Upper lobe of left lung (tissue), 4 donors: ENCODE data around the gene TUBB.

Experiments
- POLR2AphosphoS5 ChIP-seq, 2 donors: sonication (generic); formaldehyde crosslinking; IDR thresholded peaks; one replicate each; pipeline ENCODE4 v1.5.1; 2017; ENCODE audit warnings: antibody characterized with exemption in 2 of 2
- TF ChIP-seq, protein P1 (sequence below), 6 experiments: fragments of 450-650 bp in 4 of 6; fragments of 200-600 bp in 2 of 6; sonication (generic) in 2 of 6; IDR thresholded peaks; one replicate each; pipeline ENCODE4 v1.5.1; 2016 to 2019; ENCODE audit warnings: antibody characterized with exemption in 6 of 6

DNA sequence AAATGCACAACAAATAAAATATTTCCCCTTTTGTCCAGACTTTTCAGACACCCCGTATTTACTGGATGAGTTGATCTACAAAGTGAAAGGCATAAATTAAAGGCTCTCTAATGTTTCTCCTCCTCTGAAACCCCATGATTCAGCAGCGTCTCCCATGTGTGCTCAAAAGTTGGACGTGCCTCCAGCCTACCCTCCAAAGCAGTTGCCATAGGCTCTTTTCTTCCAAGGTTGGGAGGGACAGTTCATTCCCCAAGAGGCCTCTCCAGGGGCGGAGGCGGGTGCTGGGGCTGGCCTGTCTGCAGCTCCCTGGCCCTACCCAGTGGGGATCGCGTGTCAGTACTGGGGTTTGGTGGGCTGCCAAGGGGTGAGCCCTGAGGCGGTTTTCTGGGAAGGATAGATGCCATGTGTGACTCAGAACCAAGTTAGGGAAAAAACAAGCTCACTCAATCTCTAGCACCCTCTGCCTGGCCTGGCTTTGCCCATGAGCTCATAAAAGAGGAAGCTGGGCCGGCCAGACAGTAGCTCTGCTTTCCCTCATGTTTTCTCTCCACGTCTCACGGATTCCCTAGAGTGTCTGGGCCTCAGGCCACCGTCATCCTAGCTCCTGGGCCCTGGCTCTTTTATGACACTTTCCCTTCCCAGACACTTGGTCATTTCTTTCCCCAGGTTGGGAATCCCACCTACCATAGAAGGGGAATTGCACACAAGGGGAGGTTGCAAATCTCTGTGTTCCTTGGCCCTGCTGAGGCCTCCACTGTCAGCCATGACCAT lies 32.2 kb downstream of the TUBB start:
- TF ChIP-seq POLR2AphosphoS5 (IDR thresholded peaks at IDR 0.05): peak; percentile 71 to 74
- TF ChIP-seq, protein P1, sequence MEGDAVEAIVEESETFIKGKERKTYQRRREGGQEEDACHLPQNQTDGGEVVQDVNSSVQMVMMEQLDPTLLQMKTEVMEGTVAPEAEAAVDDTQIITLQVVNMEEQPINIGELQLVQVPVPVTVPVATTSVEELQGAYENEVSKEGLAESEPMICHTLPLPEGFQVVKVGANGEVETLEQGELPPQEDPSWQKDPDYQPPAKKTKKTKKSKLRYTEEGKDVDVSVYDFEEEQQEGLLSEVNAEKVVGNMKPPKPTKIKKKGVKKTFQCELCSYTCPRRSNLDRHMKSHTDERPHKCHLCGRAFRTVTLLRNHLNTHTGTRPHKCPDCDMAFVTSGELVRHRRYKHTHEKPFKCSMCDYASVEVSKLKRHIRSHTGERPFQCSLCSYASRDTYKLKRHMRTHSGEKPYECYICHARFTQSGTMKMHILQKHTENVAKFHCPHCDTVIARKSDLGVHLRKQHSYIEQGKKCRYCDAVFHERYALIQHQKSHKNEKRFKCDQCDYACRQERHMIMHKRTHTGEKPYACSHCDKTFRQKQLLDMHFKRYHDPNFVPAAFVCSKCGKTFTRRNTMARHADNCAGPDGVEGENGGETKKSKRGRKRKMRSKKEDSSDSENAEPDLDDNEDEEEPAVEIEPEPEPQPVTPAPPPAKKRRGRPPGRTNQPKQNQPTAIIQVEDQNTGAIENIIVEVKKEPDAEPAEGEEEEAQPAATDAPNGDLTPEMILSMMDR (IDR thresholded peaks at IDR 0.05): peak in 1 of 6 experiments; percentile 21
